ENCODE measurements around the gene CYB561D2.

CYB561D2 gene

GRCh38 chr3:50318163-50318562, 32.5 kb upstream of the CYB561D2 start:
- Histone ChIP-seq H2AFZ (ENCODE audit: low read length, unreplicated experiment) (no peak overlapping the region), H3K27ac (ENCODE audit: low read depth, low read length) (no peak overlapping the region), H3K4me3 (ENCODE audit: low read depth, low read length) (no peak overlapping the region), H3K36me3 (ENCODE audit: insufficient read depth, low read length) (peaks cover 10% of the 10 kb centered on the region; the same call in 1 of the 2 replicates), H3K79me2 (ENCODE audit: control insufficient read depth, insufficient read depth, low read length, unreplicated experiment) (peaks cover 22% of the 10 kb centered on the region), H3K4me1 (ENCODE audit: control insufficient read depth, insufficient read depth, low read length, unreplicated experiment) (peaks cover 29% of the 10 kb centered on the region), H3K27me3 (ENCODE audit: insufficient read depth, low read length) (no peaks in the 10 kb centered on the region)

GRCh38 chr3:50318615-50319014, 32.0 kb upstream of the CYB561D2 start:
- H3K36me3 ChIP-seq (ENCODE audit: insufficient read depth, low read length): peaks cover 10% of the 10 kb centered on the region; the same call in 1 of the 2 replicates
- H3K4me1 ChIP-seq (ENCODE audit: control insufficient read depth, insufficient read depth, low read length, unreplicated experiment): peaks cover 33% of the 10 kb centered on the region
- H2AFZ ChIP-seq (ENCODE audit: low read length, unreplicated experiment): no peak overlapping the region

GRCh38 chr3:50319181-50319893, 31.3 kb upstream of the CYB561D2 start:
- Histone ChIP-seq H3K27me3 (ENCODE audit: insufficient read depth, low read length) (no peaks in the 10 kb centered on the region), H2AFZ (ENCODE audit: low read length, unreplicated experiment) (no peak overlapping the region), H3K79me2 (ENCODE audit: control insufficient read depth, insufficient read depth, low read length, unreplicated experiment) (peaks cover 22% of the 10 kb centered on the region), H3K36me3 (ENCODE audit: insufficient read depth, low read length) (peaks cover 10% of the 10 kb centered on the region; the same call in 1 of the 2 replicates), H3K27ac (ENCODE audit: low read depth, low read length) (no peak overlapping the region), H3K4me1 (ENCODE audit: control insufficient read depth, insufficient read depth, low read length, unreplicated experiment) (peaks cover 40% of the 10 kb centered on the region), H3K4me3 (ENCODE audit: low read depth, low read length) (peak overlapping the region; percentile 84; the same call in 1 of the 2 replicates)

More at GRCh38 chr3:50318615-50319014, 32.0 kb upstream of the CYB561D2 start:
- Histone ChIP-seq H3K27me3 (ENCODE audit: insufficient read depth, low read length) (no peaks in the 10 kb centered on the region), H3K79me2 (ENCODE audit: control insufficient read depth, insufficient read depth, low read length, unreplicated experiment) (peaks cover 22% of the 10 kb centered on the region), H3K4me3 (ENCODE audit: low read depth, low read length) (no peak overlapping the region), H3K27ac (ENCODE audit: low read depth, low read length) (no peak overlapping the region)

GRCh38 chr3:50319894-50320625, 30.6 kb upstream of the CYB561D2 start:
- peaks cover 42% of the 10 kb centered on the region for H3K4me1 ChIP-seq (ENCODE audit: control insufficient read depth, insufficient read depth, low read length, unreplicated experiment)
- H2AFZ ChIP-seq (ENCODE audit: low read length, unreplicated experiment): no peak overlapping the region
- H3K27me3 ChIP-seq (ENCODE audit: insufficient read depth, low read length): no peaks in the 10 kb centered on the region
- H3K79me2 ChIP-seq (ENCODE audit: control insufficient read depth, insufficient read depth, low read length, unreplicated experiment): peaks cover 22% of the 10 kb centered on the region
- H3K36me3 ChIP-seq (ENCODE audit: insufficient read depth, low read length): peaks cover 9% of the 10 kb centered on the region; the same call in 1 of the 2 replicates
- H3K4me3 ChIP-seq (ENCODE audit: low read depth, low read length): peak overlapping the region; percentile 84
- H3K27ac ChIP-seq (ENCODE audit: low read depth, low read length): no peak overlapping the region

GRCh38 chr3:50320853-50321335, 29.8 kb upstream of the CYB561D2 start:
- Histone ChIP-seq H3K4me3 (ENCODE audit: low read depth, low read length) (peak overlapping the region; percentile 84), H3K79me2 (ENCODE audit: control insufficient read depth, insufficient read depth, low read length, unreplicated experiment) (peaks cover 22% of the 10 kb centered on the region), H3K27me3 (ENCODE audit: insufficient read depth, low read length) (no peaks in the 10 kb centered on the region), H2AFZ (ENCODE audit: low read length, unreplicated experiment) (peak overlapping the region; percentile 89), H3K27ac (ENCODE audit: low read depth, low read length) (peak overlapping the region; percentile 88), H3K36me3 (ENCODE audit: insufficient read depth, low read length) (peaks cover 7% of the 10 kb centered on the region; the same call in 1 of the 2 replicates), H3K4me1 (ENCODE audit: control insufficient read depth, insufficient read depth, low read length, unreplicated experiment) (peaks cover 42% of the 10 kb centered on the region)

- H3K36me3 ChIP-seq (ENCODE audit: insufficient read depth, low read length): peaks cover 7% of the 10 kb centered on the region; the same call in 1 of the 2 replicates
- H3K27me3 ChIP-seq (ENCODE audit: insufficient read depth, low read length): no peaks in the 10 kb centered on the region
- H3K79me2 ChIP-seq (ENCODE audit: control insufficient read depth, insufficient read depth, low read length, unreplicated experiment): peaks cover 22% of the 10 kb centered on the region
- peaks cover 39% of the 10 kb centered on the region for H3K4me1 ChIP-seq (ENCODE audit: control insufficient read depth, insufficient read depth, low read length, unreplicated experiment)
- H3K4me3 ChIP-seq (ENCODE audit: low read depth, low read length): peak overlapping the region; percentile 84
- peak overlapping the region; percentile 89 for H2AFZ ChIP-seq (ENCODE audit: low read length, unreplicated experiment)
- H3K27ac ChIP-seq (ENCODE audit: low read depth, low read length): peak overlapping the region; percentile 88
Observed at GRCh38 chr3:50321336-50322114, 29.1 kb upstream of the CYB561D2 start.

GRCh38 chr3:50322115-50322385, 28.6 kb upstream of the CYB561D2 start:
- H2AFZ ChIP-seq (ENCODE audit: low read length, unreplicated experiment): peak overlapping the region; percentile 65
- H3K27ac ChIP-seq (ENCODE audit: low read depth, low read length): no peak overlapping the region
- H3K4me3 ChIP-seq (ENCODE audit: low read depth, low read length): peak overlapping the region; percentile 84
- H3K27me3 ChIP-seq (ENCODE audit: insufficient read depth, low read length): no peaks in the 10 kb centered on the region
- peaks cover 7% of the 10 kb centered on the region; the same call in 1 of the 2 replicates for H3K36me3 ChIP-seq (ENCODE audit: insufficient read depth, low read length)
- peaks cover 35% of the 10 kb centered on the region for H3K4me1 ChIP-seq (ENCODE audit: control insufficient read depth, insufficient read depth, low read length, unreplicated experiment)
- peaks cover 24% of the 10 kb centered on the region for H3K79me2 ChIP-seq (ENCODE audit: control insufficient read depth, insufficient read depth, low read length, unreplicated experiment)

GRCh38 chr3:50322386-50323091, 28.1 kb upstream of the CYB561D2 start, which contains the start of gene HYAL2:
Gene HYAL2, minus strand, starts transcription at chr3:50322745. Its CDS starts 2,256 bp downstream, at chr3:50320489.
- Histone ChIP-seq H3K27ac (ENCODE audit: low read depth, low read length) (peak within 1 kb of the TSS; percentile 88), H3K36me3 (ENCODE audit: insufficient read depth, low read length) (peaks cover 7% of the 10 kb centered on the region; the same call in 1 of the 2 replicates), H3K4me1 (ENCODE audit: control insufficient read depth, insufficient read depth, low read length, unreplicated experiment) (peaks cover 35% of the 10 kb centered on the region), H3K79me2 (ENCODE audit: control insufficient read depth, insufficient read depth, low read length, unreplicated experiment) (peaks cover 29% of the 10 kb centered on the region), H3K4me3 (ENCODE audit: low read depth, low read length) (peak within 1 kb of the TSS; percentile 84), H2AFZ (ENCODE audit: low read length, unreplicated experiment) (peak within 1 kb of the TSS; percentile 65), H3K27me3 (ENCODE audit: insufficient read depth, low read length) (no peaks in the 10 kb centered on the region)

GRCh38 chr3:50323092-50323600, 27.5 kb upstream of the CYB561D2 start:
- Histone ChIP-seq H3K27ac (ENCODE audit: low read depth, low read length) (no peak overlapping the region), H3K4me3 (ENCODE audit: low read depth, low read length) (no peak overlapping the region), H3K27me3 (ENCODE audit: insufficient read depth, low read length) (no peaks in the 10 kb centered on the region), H3K36me3 (ENCODE audit: insufficient read depth, low read length) (peaks cover 7% of the 10 kb centered on the region; the same call in 1 of the 2 replicates), H2AFZ (ENCODE audit: low read length, unreplicated experiment) (no peak overlapping the region), H3K4me1 (ENCODE audit: control insufficient read depth, insufficient read depth, low read length, unreplicated experiment) (peaks cover 35% of the 10 kb centered on the region), H3K79me2 (ENCODE audit: control insufficient read depth, insufficient read depth, low read length, unreplicated experiment) (peaks cover 33% of the 10 kb centered on the region)
